GM12873 (cell line): Measurements from ENCODE around the gene EIF3L.

Experiments
- CTCF ChIP-seq: IDR thresholded peaks from 2 replicates; pipeline ENCODE4 v1.5.1; 2012; ENCODE audit warnings: low read depth, mild to moderate bottlenecking, moderate library complexity, low read length, control low read depth; ENCODE audit not compliant: insufficient read depth; ENCODE audit errors: missing control alignments

The EIF3L gene

GRCh38 chr22:37850801-37851200, 1.6 kb downstream of the EIF3L start:
- no peak for TF ChIP-seq CTCF

- TF ChIP-seq CTCF, result no peak
Measured at GRCh38 chr22:37852418-37852817, 3.2 kb downstream of the EIF3L start.

DNA sequence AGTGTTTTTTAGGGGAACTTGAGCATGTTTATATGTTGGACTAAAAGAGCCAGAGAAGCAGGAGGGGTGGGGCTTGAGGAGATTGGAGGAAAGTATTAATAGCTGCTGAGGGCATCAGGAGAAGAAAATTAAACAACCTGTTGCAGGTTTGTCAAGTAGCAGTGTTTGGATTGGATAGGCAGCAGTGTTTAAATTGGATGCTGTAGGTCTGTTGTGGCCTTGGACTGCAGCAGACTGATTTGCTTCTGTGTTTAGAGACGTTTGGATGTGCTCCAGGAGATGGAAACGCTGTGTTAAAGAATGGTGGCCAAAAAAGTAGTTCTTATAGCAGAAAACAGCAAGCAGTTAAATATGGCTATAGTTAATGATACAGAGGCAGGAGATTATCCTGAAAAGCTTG, 5.7 kb downstream of the EIF3L start:
- no peak for TF ChIP-seq CTCF

DNA sequence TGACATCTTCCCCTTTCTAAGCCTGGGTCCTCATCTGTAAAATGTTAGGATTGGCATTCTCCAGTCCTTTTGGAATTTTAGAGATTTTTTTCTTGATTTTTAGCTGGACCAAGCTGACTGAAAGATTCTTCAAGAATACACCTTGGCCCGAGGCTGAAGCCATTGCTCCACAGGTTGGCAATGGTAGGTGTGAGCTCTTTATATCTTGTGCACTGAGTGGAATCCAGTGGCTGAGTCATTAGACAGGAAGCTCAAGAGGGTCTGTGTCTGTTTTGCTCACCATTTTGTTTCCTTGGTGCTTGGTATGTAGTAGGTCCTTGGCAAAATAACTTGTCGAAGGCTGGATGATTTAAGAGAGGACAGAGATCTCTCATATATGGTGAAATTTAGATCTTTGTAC, 6.2 kb downstream of the EIF3L start:
- no peak for TF ChIP-seq CTCF

DNA sequence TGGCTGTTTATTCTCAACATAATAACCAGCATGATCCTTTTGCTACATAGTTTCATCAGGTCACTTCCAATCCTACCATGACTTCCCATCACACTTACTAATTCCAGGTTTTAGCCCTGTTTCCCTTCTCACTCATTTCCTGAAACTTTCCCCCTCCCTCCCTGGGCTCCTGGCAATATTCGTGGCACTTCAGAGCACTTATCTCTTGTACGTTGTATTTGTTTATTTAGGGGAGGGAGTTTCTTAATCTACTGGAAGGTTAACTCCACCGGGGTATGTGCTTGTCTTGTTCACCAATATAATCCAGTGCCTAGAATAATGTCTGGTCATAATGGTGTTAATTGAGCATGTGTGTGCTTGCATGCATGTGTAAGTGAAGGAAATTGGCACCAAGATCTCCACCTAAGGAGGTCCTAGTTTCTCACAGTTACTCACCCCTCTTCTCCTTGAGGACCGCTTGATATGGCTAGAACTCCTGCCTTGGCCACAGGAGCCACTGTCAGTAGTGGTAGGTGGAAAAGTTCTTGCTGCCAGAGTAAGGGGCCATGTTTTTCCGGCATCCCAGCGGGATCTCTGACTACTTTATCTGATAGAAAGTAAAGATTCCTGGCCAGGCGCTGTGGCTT, 11.7 kb downstream of the EIF3L start:
- no peak for TF ChIP-seq CTCF

- TF ChIP-seq CTCF, result no peak
Measured at GRCh38 chr22:37862570-37863325, 13.5 kb downstream of the EIF3L start.

DNA sequence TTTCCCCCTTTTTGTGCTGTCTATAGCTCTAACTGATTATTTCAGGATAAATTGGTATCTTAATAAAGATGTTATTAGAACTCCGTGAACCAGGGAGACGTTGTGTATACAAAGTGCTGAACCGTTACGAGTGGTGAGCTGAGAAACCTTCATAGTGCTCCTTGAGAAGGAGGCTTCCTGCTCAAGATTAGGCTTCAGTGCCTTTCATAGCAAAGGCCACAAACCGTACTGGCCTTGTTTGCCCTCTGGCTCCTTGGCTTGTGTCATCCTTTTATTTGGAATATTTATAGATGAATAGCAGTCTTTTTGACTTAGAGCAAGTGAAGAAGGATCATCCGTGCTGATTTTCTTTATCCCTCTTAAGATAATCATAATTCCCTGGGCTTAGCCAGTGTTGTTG, 16.3 kb downstream of the EIF3L start:
- no peak for TF ChIP-seq CTCF
